Ascending aorta (tissue), 2 donors: ENCODE results near the gene RFPL4AL1. TPM values are rescaled to one million over a fixed set of nuclear protein-coding genes. Genes with fewer than 3 reads are reported as not detected.
"Not testable (repeated sequence)": the region's sequence is repeated elsewhere in the genome, so short reads cannot be mapped to it uniquely, and the experiment has no call there.

Source experiments
- DNase-seq, 2 donors: peaks; one replicate each; pipeline ENCODE4 v3.0.0-alpha.2; 2019; ENCODE audit warnings: low spot score in 2 of 2
- H3K27ac ChIP-seq, 2 donors: fragments of 200-600 bp; sonication (generic); one replicate each; pipeline ENCODE4 v1.5.1; 2016 to 2017; ENCODE audit warnings: mild to moderate bottlenecking in 1 of 2
- H3K27me3 ChIP-seq: fragments of 200-600 bp; sonication (generic); one replicate; pipeline ENCODE4 v1.5.1; 2017
- H3K36me3 ChIP-seq, 2 donors: fragments of 200-600 bp; sonication (generic); one replicate each; pipeline ENCODE4 v1.5.1; 2016
- H3K4me1 ChIP-seq, 2 donors: fragments of 200-600 bp; sonication (generic); one replicate each; pipeline ENCODE4 v1.5.1; 2016 to 2017; ENCODE audit warnings: mild to moderate bottlenecking in 1 of 2
- H3K4me3 ChIP-seq, 2 donors: fragments of 200-600 bp; sonication (generic); one replicate each; pipeline ENCODE4 v1.5.1; 2016 to 2017; ENCODE audit warnings: mild to moderate bottlenecking in 1 of 2
- H3K9me3 ChIP-seq, 2 donors: fragments of 200-600 bp; sonication (generic); one replicate each; pipeline ENCODE4 v1.5.1; 2016
- CTCF ChIP-seq, 3 experiments: fragments of 200-600 bp in 2 of 3; fragments of 450-650 bp in 1 of 3; sonication (generic) in 2 of 3; IDR thresholded peaks; one replicate each; pipeline ENCODE4 v1.5.1; 2016 to 2019; ENCODE audit warnings: antibody characterized with exemption in 3 of 3, mild to moderate bottlenecking in 1 of 3, moderate library complexity in 1 of 3
- intact Hi-C: fragments of 100-400 bp; cut with DNase I; formaldehyde crosslinking; loops from one replicate; pipeline ENCODE4 v1.15.1; 2023
- total RNA-seq: library from RNA; depleted of rRNA; stranded (reverse); fragments of >200 nt; gene quantifications from one replicate; pipeline ENCODE4 v1.1.0, GENCODE V29; 2016

RFPL4AL1 gene
- not detected for total RNA-seq

GRCh38 chr19:55768818-55769217 is at the start of gene RFPL4AL1:
Gene RFPL4AL1 (plus strand): TSS chr19:55769118. CDS start chr19:55771805, 2,687 bp downstream.
- H3K27ac ChIP-seq, H3K36me3 ChIP-seq, DNase-seq, H3K4me3 ChIP-seq, H3K4me1 ChIP-seq, intact Hi-C loops, H3K9me3 ChIP-seq, H3K27me3 ChIP-seq: not testable (repeated sequence)

GRCh38 chr19:55720214-55720746 is 48.6 kb upstream of the RFPL4AL1 start:
- DNase-seq, result no peak
- no peaks in the 10 kb centered on the region for H3K27me3 ChIP-seq
- no peak for TF ChIP-seq CTCF (IDR thresholded peaks at IDR 0.05)

DNA sequence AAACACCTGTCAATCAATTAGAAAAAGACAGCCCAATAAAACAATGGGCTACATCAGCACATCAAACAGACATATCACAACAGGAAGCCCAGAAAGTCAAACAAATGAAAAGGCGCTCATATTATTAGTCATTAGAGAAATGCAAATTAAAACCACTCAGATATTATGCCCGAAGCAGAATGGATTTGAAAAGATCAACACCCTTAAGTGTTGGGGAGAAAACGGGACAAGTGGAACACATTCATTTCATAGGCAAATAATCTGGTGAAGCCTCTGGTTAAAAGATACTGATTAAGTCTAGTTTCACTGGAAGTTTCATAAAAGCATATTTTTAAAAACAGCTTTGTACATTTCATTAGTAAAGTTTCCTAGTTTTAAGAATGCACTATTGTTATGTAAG is 48.1 kb upstream of the RFPL4AL1 start:
- no peaks in the 10 kb centered on the region for H3K9me3 ChIP-seq
- H3K27ac ChIP-seq, result no peak overlapping the region
- intact Hi-C loops, result no loop called here
- H3K27me3 ChIP-seq, result no peaks in the 10 kb centered on the region
- no peaks in the 10 kb centered on the region for H3K4me1 ChIP-seq
- DNase-seq, result no peak
- no peak for TF ChIP-seq CTCF (IDR thresholded peaks at IDR 0.05)
- H3K4me3 ChIP-seq, result no peak overlapping the region
- no peaks in the 10 kb centered on the region for H3K36me3 ChIP-seq

More at GRCh38 chr19:55720214-55720746, 48.6 kb upstream of the RFPL4AL1 start:
- Histone ChIP-seq H3K27ac (no peak overlapping the region), H3K9me3 (no peaks in the 10 kb centered on the region), H3K36me3 (no peaks in the 10 kb centered on the region), H3K4me1 (no peaks in the 10 kb centered on the region), H3K4me3 (no peak overlapping the region)
- intact Hi-C loops, result no loop called here

DNA sequence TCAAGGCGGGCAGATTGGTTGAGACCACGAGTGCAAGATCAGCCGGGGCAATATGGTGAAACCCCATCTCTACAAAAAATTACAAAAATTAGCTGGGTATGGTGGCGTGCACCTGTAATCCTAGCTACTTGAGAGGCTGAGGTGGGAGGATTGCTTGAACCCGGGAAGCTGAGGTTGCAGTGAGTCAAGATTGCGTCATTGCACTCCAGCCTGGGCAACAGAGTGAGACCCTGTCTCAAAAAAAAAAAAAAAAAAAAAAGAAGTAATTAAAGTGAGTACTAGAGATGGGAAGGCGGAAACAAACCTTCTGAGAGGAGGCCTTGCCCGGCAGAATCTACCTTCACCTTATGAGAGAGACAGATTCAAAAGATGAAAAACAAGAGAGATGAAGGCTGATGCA is 45.4 kb upstream of the RFPL4AL1 start:
- H3K27me3 ChIP-seq, result no peaks in the 10 kb centered on the region
- intact Hi-C loops, result no loop called here
- no peaks in the 10 kb centered on the region for H3K36me3 ChIP-seq
- H3K4me1 ChIP-seq, result no peaks in the 10 kb centered on the region
- no peak overlapping the region for H3K4me3 ChIP-seq
- no peak for DNase-seq
- H3K27ac ChIP-seq, result no peak overlapping the region
- no peak for TF ChIP-seq CTCF (IDR thresholded peaks at IDR 0.05)
- no peaks in the 10 kb centered on the region for H3K9me3 ChIP-seq

DNA sequence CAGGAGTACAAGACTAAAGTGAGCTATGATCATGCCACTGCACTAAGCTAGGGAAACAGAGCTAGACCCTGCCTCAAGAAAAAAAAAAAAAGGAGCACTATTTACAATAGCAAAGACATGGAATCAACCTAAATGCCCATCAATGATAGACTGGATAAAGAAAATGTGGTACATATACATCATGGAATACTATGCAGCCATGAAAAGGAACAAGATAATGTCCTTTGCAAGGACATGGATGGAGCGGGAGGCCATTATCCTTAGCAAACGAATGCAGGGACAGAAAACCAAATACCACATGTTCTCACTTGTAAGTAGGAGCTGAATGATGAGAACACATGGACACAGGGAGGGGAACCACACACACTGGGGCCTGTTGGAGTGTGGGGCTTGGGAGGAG is 38.5 kb upstream of the RFPL4AL1 start:
- DNase-seq, H3K4me1 ChIP-seq, H3K4me3 ChIP-seq, H3K27me3 ChIP-seq, H3K27ac ChIP-seq, intact Hi-C loops, H3K36me3 ChIP-seq, H3K9me3 ChIP-seq: not testable (repeated sequence)

DNA sequence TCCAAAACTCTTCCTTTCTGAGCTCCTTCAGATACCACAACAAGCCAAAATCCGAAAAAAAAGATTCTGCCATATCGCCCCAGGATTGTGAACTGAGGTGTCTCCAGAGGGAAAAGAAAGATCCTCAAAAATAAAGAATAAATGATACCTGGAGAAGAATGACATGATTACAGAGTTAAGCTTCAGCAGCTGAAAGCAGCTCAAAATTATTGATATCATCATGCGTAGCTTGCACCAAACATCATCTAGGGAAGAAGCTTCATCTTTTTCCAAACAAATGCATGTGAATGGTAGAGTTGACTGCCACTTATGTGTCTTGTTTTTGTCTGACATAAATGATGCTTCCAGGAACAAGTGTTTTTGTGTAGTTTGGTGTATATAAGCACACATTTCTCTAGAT is 30.6 kb upstream of the RFPL4AL1 start, which contains the start of gene NLRP9:
Gene NLRP9, minus strand, starts transcription at position 101 of the 400 bp plus-strand sequence. Its CDS starts 28 bp downstream, at position 73.
- H3K4me3 ChIP-seq, result no peak within 1 kb of the TSS
- no peaks in the 10 kb centered on the region for H3K36me3 ChIP-seq
- H3K27me3 ChIP-seq, result no peaks in the 10 kb centered on the region
- H3K9me3 ChIP-seq, result no peaks in the 10 kb centered on the region
- intact Hi-C loops, result no loop called here
- H3K4me1 ChIP-seq, result no peaks in the 10 kb centered on the region
- H3K27ac ChIP-seq, result no peak within 1 kb of the TSS
- no peak for DNase-seq
- no peak for TF ChIP-seq CTCF (IDR thresholded peaks at IDR 0.05)

DNA sequence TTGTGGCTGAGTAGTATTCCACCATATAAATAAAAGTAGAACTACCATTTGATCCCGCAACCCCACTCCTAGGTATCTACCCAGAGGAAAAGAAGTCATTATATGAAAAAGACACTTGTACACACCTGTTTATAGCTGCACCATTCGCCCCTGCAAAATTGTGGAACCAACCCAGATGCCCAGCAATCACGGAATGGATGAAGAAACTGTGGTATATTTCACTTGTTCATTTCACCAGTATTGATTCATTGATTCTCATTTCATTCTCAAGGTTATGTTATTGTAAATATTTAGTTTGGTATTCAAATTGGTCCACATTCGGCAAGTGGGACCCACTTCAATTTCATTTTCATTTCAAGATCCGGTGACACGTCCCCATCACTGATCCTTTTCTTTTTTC is 18.2 kb upstream of the RFPL4AL1 start:
- Histone ChIP-seq H3K36me3 (no peaks in the 10 kb centered on the region), H3K4me3 (no peak overlapping the region), H3K27ac (no peak overlapping the region), H3K9me3 (no peaks in the 10 kb centered on the region), H3K4me1 (no peaks in the 10 kb centered on the region), H3K27me3 (no peaks in the 10 kb centered on the region)
- intact Hi-C loops, result no loop called here
- DNase-seq, result no peak
- TF ChIP-seq CTCF (IDR thresholded peaks at IDR 0.05), result no peak
